Measurements from ENCODE around the gene CELF4. TPM values are rescaled to one million over a fixed set of nuclear protein-coding genes. Genes with fewer than 3 reads are reported as not detected.

CELF4 gene
- polyA plus RNA-seq, 1 experiment, result not detected

- ChIA-PET POLR2A (no interaction called here), CTCF (no interaction called here)
- Histone ChIP-seq H3K9me3 (ENCODE audit: control insufficient read depth, insufficient read depth, low read length) (no peaks in the 10 kb centered on the region), H3K4me3 (ENCODE audit: low read depth, low read length) (no peak overlapping the region), H3K27ac (ENCODE audit: low read depth, low read length) (no peak overlapping the region), H3K27me3 (ENCODE audit: control insufficient read depth, insufficient read depth, low read length) (peaks cover 26% of the 10 kb centered on the region)
- no peak for DNase-seq (ENCODE audit: low read depth, low spot score)
- no peak for TF ChIP-seq CTCF (IDR thresholded peaks at IDR 0.05; ENCODE audit: low read depth, low read length)
These were observed 82.2 kb downstream of the CELF4 start for GRCh38 chr18:37483221-37483971.

- no peak for TF ChIP-seq CTCF (IDR thresholded peaks at IDR 0.05; ENCODE audit: low read depth, low read length)
- no peak for DNase-seq (ENCODE audit: low read depth, low spot score)
- ChIA-PET CTCF (no interaction called here), POLR2A (no interaction called here)
- H3K27me3 ChIP-seq (ENCODE audit: control insufficient read depth, insufficient read depth, low read length), result peaks cover 23% of the 10 kb centered on the region
- H3K27ac ChIP-seq (ENCODE audit: low read depth, low read length), result no peak overlapping the region
- H3K4me3 ChIP-seq (ENCODE audit: low read depth, low read length), result no peak overlapping the region
- H3K9me3 ChIP-seq (ENCODE audit: control insufficient read depth, insufficient read depth, low read length), result no peaks in the 10 kb centered on the region
These were observed 83.2 kb downstream of the CELF4 start for GRCh38 chr18:37482433-37482832.

GRCh38 chr18:37482002-37482401 is 83.6 kb downstream of the CELF4 start:
- H3K9me3 ChIP-seq (ENCODE audit: control insufficient read depth, insufficient read depth, low read length), result no peaks in the 10 kb centered on the region
- H3K27ac ChIP-seq (ENCODE audit: low read depth, low read length), result no peak overlapping the region
- TF ChIP-seq CTCF (IDR thresholded peaks at IDR 0.05; ENCODE audit: low read depth, low read length), result no peak
- peaks cover 21% of the 10 kb centered on the region for H3K27me3 ChIP-seq (ENCODE audit: control insufficient read depth, insufficient read depth, low read length)
- CTCF ChIA-PET, result no interaction called here
- H3K4me3 ChIP-seq (ENCODE audit: low read depth, low read length), result no peak overlapping the region
- POLR2A ChIA-PET, result no interaction called here
- DNase-seq (ENCODE audit: low read depth, low spot score), result no peak

- ChIA-PET CTCF (no interaction called here), POLR2A (no interaction called here)
- no peak for TF ChIP-seq CTCF (IDR thresholded peaks at IDR 0.05; ENCODE audit: low read depth, low read length)
- H3K27ac ChIP-seq (ENCODE audit: low read depth, low read length), result no peak overlapping the region
- no peak overlapping the region for H3K4me3 ChIP-seq (ENCODE audit: low read depth, low read length)
- peaks cover 18% of the 10 kb centered on the region for H3K27me3 ChIP-seq (ENCODE audit: control insufficient read depth, insufficient read depth, low read length)
- no peaks in the 10 kb centered on the region for H3K9me3 ChIP-seq (ENCODE audit: control insufficient read depth, insufficient read depth, low read length)
- DNase-seq (ENCODE audit: low read depth, low spot score), result no peak
These were observed 84.1 kb downstream of the CELF4 start for GRCh38 chr18:37481491-37481890.

GRCh38 chr18:37481072-37481471 is 84.5 kb downstream of the CELF4 start:
- H3K27ac ChIP-seq (ENCODE audit: low read depth, low read length), result no peak overlapping the region
- no peak for DNase-seq (ENCODE audit: low read depth, low spot score)
- peaks cover 14% of the 10 kb centered on the region for H3K27me3 ChIP-seq (ENCODE audit: control insufficient read depth, insufficient read depth, low read length)
- ChIA-PET CTCF (no interaction called here), POLR2A (no interaction called here)
- TF ChIP-seq CTCF (IDR thresholded peaks at IDR 0.05; ENCODE audit: low read depth, low read length), result no peak
- H3K4me3 ChIP-seq (ENCODE audit: low read depth, low read length), result no peak overlapping the region
- no peaks in the 10 kb centered on the region for H3K9me3 ChIP-seq (ENCODE audit: control insufficient read depth, insufficient read depth, low read length)

Data from AG04450 (cell line).